ENCODE data around the gene PREP.

GRCh38 chr6:105251689-105252088 lies 151.2 kb downstream of the PREP start:
- no peak for TF ChIP-seq CTCF (IDR thresholded peaks at IDR 0.05)
- no peak for TF ChIP-seq GATA3 (IDR thresholded peaks at IDR 0.05; ENCODE audit: borderline replicate concordance)
- no peak for TF ChIP-seq CBX2 (IDR thresholded peaks at IDR 0.05; ENCODE audit: borderline replicate concordance, low read depth)
- no peak for TF ChIP-seq JUNB (IDR thresholded peaks at IDR 0.05)
- TF ChIP-seq, protein P1, sequence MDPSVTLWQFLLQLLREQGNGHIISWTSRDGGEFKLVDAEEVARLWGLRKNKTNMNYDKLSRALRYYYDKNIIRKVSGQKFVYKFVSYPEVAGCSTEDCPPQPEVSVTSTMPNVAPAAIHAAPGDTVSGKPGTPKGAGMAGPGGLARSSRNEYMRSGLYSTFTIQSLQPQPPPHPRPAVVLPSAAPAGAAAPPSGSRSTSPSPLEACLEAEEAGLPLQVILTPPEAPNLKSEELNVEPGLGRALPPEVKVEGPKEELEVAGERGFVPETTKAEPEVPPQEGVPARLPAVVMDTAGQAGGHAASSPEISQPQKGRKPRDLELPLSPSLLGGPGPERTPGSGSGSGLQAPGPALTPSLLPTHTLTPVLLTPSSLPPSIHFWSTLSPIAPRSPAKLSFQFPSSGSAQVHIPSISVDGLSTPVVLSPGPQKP (IDR thresholded peaks at IDR 0.05; ENCODE audit: low read depth, low read length) = no peak
- TF ChIP-seq POLR2AphosphoS2 (conservative IDR thresholded peaks at IDR 0.05; ENCODE audit: low read length) = no peak
- TF ChIP-seq MAFK (IDR thresholded peaks at IDR 0.05; ENCODE audit: partially characterized antibody) = no peak
- no peak for TF ChIP-seq ZC3H11A (IDR thresholded peaks at IDR 0.05)
- TF ChIP-seq E2F6 (IDR thresholded peaks at IDR 0.05; ENCODE audit: borderline replicate concordance, low read depth) = no peak
- no peak for TF ChIP-seq EP300 (IDR thresholded peaks at IDR 0.05)
- TF ChIP-seq ESRRA (IDR thresholded peaks at IDR 0.05; ENCODE audit: borderline replicate concordance, low read length) = no peak
- TF ChIP-seq NFE2L2 (conservative IDR thresholded peaks at IDR 0.05; ENCODE audit: low read length) = no peak
- no peak for TF ChIP-seq POLR2A (IDR thresholded peaks at IDR 0.05; ENCODE audit: low read length)
- TF ChIP-seq CHD2 (IDR thresholded peaks at IDR 0.05; ENCODE audit: low read length, partially characterized antibody) = no peak

Data from A549 (cell line).